Parathyroid adenoma (tissue), 2 donors: ENCODE data around the gene GSX2.

ENCODE experiments used
- H2AFZ ChIP-seq: fragments of 300-600 bp; sonication (generic); one replicate; pipeline ENCODE4 v1.7.0; 2017; ENCODE audit warnings: antibody characterized with exemption, mild to moderate bottlenecking
- H3K27ac ChIP-seq: fragments of 300-600 bp; sonication (generic); one replicate; pipeline ENCODE4 v1.7.0; 2017
- H3K27me3 ChIP-seq: fragments of 300-600 bp; sonication (generic); one replicate; pipeline ENCODE4 v1.7.0; 2017; ENCODE audit warnings: low read length; ENCODE audit not compliant: control insufficient read depth, insufficient read depth
- H3K36me3 ChIP-seq: fragments of 300-600 bp; sonication (generic); one replicate; pipeline ENCODE4 v1.7.0; 2017; ENCODE audit warnings: low read length; ENCODE audit not compliant: control insufficient read depth, insufficient read depth
- H3K4me1 ChIP-seq: fragments of 300-600 bp; sonication (generic); one replicate; pipeline ENCODE4 v1.7.0; 2017; ENCODE audit warnings: control low read depth
- H3K4me2 ChIP-seq: fragments of 300-600 bp; sonication (generic); one replicate; pipeline ENCODE4 v1.7.0; 2017; ENCODE audit warnings: low read length
- H3K4me3 ChIP-seq: fragments of 300-600 bp; sonication (generic); one replicate; pipeline ENCODE4 v1.7.0; 2017; ENCODE audit warnings: low read depth, low read length
- H3K79me2 ChIP-seq: fragments of 300-600 bp; sonication (generic); one replicate; pipeline ENCODE4 v1.7.0; 2017; ENCODE audit warnings: control low read depth
- H3K9ac ChIP-seq: fragments of 300-600 bp; sonication (generic); one replicate; pipeline ENCODE4 v1.7.0; 2017; ENCODE audit warnings: mild to moderate bottlenecking
- H3K9me3 ChIP-seq: fragments of 300-600 bp; sonication (generic); one replicate; pipeline ENCODE4 v1.7.0; 2017; ENCODE audit warnings: low read length; ENCODE audit not compliant: control insufficient read depth
- TF ChIP-seq, protein P1 (sequence below): fragments of 300-600 bp; sonication (generic); IDR thresholded peaks from one replicate; pipeline ENCODE4 v1.7.0; 2017; ENCODE audit warnings: antibody characterized with exemption, mild to moderate bottlenecking
- donor health status: primary hyperparathyroidism.

GSX2 gene

DNA sequence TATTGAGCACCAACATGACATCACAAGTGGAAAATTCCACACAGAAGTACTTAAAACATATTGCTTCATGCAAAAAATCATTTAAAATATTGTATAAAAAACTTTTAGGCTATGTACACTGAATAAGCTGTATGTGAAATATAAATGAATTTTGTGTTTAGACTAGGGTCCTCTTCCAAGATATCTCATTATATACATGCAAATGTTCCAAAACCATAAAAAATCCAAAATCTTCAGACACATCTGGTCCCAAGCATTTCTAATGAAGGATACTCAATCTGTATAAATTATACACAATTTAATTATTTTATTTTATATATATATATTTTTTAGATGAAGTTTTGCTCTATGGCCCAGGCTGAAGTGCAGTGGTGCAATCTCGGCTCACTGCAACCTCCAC is 10.1 kb upstream of the GSX2 start:
- H3K27ac ChIP-seq, result no peak overlapping the region
- TF ChIP-seq, protein P1, sequence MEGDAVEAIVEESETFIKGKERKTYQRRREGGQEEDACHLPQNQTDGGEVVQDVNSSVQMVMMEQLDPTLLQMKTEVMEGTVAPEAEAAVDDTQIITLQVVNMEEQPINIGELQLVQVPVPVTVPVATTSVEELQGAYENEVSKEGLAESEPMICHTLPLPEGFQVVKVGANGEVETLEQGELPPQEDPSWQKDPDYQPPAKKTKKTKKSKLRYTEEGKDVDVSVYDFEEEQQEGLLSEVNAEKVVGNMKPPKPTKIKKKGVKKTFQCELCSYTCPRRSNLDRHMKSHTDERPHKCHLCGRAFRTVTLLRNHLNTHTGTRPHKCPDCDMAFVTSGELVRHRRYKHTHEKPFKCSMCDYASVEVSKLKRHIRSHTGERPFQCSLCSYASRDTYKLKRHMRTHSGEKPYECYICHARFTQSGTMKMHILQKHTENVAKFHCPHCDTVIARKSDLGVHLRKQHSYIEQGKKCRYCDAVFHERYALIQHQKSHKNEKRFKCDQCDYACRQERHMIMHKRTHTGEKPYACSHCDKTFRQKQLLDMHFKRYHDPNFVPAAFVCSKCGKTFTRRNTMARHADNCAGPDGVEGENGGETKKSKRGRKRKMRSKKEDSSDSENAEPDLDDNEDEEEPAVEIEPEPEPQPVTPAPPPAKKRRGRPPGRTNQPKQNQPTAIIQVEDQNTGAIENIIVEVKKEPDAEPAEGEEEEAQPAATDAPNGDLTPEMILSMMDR, result no peak

DNA sequence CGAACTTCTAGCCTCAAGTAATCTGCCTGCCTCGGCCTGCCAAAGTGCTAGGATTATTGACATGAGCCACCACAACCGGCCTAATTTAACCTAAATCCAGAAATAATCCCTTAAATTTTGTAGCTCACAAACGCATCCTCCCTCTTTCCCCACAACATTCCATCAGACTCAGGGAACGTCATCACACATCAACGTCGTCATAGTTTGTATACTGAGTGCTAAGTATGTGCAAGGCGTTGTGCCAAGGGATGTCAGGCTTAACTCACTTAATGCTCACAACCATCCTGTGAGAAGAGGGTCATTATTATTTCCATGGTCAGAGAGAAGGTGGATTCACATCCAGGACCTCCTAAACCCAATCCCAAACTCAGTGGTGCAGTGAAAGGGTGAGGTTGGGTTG is 9.6 kb upstream of the GSX2 start:
- Histone ChIP-seq H3K27me3 (no peaks in the 10 kb centered on the region), H3K4me2 (no peak overlapping the region), H3K4me1 (no peaks in the 10 kb centered on the region), H3K9ac (no peak overlapping the region), H2AFZ (no peak overlapping the region), H3K4me3 (no peak overlapping the region), H3K9me3 (no peaks in the 10 kb centered on the region), H3K27ac (no peak overlapping the region), H3K36me3 (no peaks in the 10 kb centered on the region), H3K79me2 (no peaks in the 10 kb centered on the region)
- TF ChIP-seq, protein P1, result no peak

More for the DNA sequence above, 10.1 kb upstream of the GSX2 start:
- Histone ChIP-seq H3K4me2 (no peak overlapping the region), H3K9me3 (no peaks in the 10 kb centered on the region), H3K9ac (no peak overlapping the region), H3K36me3 (no peaks in the 10 kb centered on the region), H3K4me3 (no peak overlapping the region), H3K4me1 (no peaks in the 10 kb centered on the region), H3K79me2 (no peaks in the 10 kb centered on the region), H3K27me3 (no peaks in the 10 kb centered on the region), H2AFZ (no peak overlapping the region)

DNA sequence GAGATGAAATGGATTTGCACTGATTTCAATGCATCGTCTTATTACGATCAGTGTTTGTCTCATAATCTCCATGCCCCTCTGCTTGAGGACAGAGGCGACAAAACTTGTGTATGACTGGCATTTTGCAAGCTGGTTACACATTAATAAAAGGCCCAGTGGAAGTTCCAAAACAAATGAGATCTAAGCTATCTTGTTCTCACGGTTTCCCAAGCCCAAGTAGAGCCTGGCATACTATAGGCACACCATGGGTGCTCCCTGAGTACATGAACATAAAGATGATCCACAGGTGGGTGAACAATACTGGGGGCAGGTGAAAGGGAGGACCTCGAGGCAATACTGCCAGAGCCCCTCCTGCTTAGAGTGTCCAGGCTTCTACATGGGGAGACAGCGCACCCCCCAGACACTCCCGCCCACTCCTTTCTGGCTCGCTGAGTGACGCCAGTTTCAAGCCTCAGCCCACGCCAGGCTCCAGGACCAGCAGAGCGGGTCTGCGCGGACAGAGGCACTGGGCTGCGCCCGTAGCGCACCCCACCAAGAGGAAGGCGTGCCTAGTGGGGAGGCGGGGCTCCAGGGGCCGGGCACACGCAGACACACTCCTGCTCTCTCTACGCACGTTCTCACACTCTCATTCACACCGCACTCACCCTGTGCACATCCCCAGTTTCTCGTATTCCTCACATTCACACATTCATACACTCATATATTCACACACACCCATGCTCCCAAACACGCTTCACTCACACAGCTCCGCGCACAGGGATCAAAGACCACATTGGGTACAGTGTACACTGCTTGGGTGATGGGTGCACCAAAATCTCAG is 8.9 kb upstream of the GSX2 start:
- H3K27me3 ChIP-seq, result no peaks in the 10 kb centered on the region

DNA sequence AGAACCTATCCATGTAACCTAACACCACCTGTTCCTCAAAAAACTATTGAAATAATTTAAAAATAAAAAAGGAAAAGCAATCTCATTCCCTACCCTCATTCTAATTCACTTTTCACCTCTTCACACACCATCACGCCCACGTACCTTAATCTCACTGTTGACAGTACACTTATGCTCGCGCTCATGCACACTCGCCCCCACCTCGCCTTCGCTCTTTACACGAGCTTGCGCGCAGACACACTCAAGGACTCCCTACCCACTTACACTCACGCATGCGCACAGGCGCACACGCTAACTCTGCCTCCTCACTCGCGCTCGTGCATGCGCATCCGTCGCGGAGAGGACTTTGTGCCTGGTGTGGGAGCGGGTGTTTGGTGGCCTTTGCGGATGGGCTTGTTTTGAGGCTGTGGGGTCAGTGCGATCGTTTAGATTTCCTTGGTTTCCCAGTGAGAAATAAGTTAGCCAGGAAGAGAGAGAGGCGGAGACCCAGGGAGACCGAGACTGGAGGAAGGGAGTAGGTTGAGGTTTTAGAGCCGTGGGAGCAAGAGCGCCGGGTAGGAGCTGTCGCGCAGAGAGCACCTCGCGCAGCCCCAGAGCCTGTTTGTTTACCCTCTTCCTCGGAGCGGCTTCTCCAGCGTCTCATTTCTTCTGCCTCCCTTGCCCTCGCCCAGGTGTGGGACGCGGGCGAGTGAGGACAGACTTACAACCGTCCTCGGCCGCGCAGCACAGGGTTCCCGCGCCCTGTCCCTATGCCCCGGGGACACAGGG is 8.1 kb upstream of the GSX2 start:
- Histone ChIP-seq H3K36me3 (no peaks in the 10 kb centered on the region), H3K79me2 (no peaks in the 10 kb centered on the region), H3K9me3 (no peaks in the 10 kb centered on the region), H3K4me1 (no peaks in the 10 kb centered on the region), H3K9ac (no peak overlapping the region), H2AFZ (peak overlapping the region; percentile 9), H3K27me3 (peaks cover under 1% of the 10 kb centered on the region), H3K27ac (no peak overlapping the region), H3K4me2 (peak overlapping the region; percentile 90), H3K4me3 (peak overlapping the region; percentile 55)
- TF ChIP-seq, protein P1, result no peak

More for the DNA sequence above, 8.9 kb upstream of the GSX2 start:
- TF ChIP-seq, protein P1, result no peak
- Histone ChIP-seq H3K9me3 (no peaks in the 10 kb centered on the region), H3K4me2 (peak overlapping the region; percentile 90), H3K36me3 (no peaks in the 10 kb centered on the region), H3K4me3 (peak overlapping the region; percentile 55), H2AFZ (peak overlapping the region; percentile 9), H3K4me1 (no peaks in the 10 kb centered on the region), H3K79me2 (no peaks in the 10 kb centered on the region), H3K9ac (no peak overlapping the region), H3K27ac (no peak overlapping the region)
